Breast epithelium (tissue), 4 donors: Measurements from ENCODE around the gene BMP2K. TPM values are rescaled to one million over a fixed set of nuclear protein-coding genes. Genes with fewer than 3 reads are reported as not detected.
"Not testable (repeated sequence)": the region's sequence is repeated elsewhere in the genome, so short reads cannot be mapped to it uniquely, and the experiment has no call there.

Experiments used
- DNase-seq, 2 donors: peaks; one replicate each; pipeline ENCODE4 v3.0.0-alpha.2; 2019; ENCODE audit warnings: low spot score in 2 of 2
- H3K27ac ChIP-seq, 2 donors: fragments of 200-600 bp; sonication (generic) in 1 of 2; one replicate each; pipeline ENCODE4 v1.5.1; 2016 to 2019; ENCODE audit warnings: mild to moderate bottlenecking in 1 of 2
- H3K27me3 ChIP-seq, 2 donors: fragments of 200-600 bp; sonication (generic) in 1 of 2; one replicate each; pipeline versions ENCODE4 v1.5.1 to v1.6.0; 2017 to 2019; ENCODE audit warnings: control low read depth in 1 of 2, mild to moderate bottlenecking in 1 of 2
- H3K36me3 ChIP-seq: fragments of 200-600 bp; one replicate; pipeline ENCODE4 v1.5.1; 2019
- H3K4me1 ChIP-seq, 2 donors: fragments of 200-600 bp; sonication (generic); one replicate each; pipeline ENCODE4 v1.5.1; 2016 to 2019; ENCODE audit warnings: control low read depth in 1 of 2
- H3K4me3 ChIP-seq, 3 donors: fragments of 200-600 bp; sonication (generic); 1 replicate in 2 of 3; 2 replicates in 1 of 3; pipeline ENCODE4 v1.5.1; 2016 to 2019; ENCODE audit warnings: mild to moderate bottlenecking in 3 of 3, moderate library complexity in 2 of 3
- H3K9me3 ChIP-seq, 2 donors: fragments of 200-600 bp; sonication (generic) in 1 of 2; one replicate each; pipeline ENCODE4 v1.5.1; 2016 to 2019; ENCODE audit warnings: control low read depth in 1 of 2
- CTCF ChIP-seq, 3 donors: fragments of 450-650 bp; IDR thresholded peaks; one replicate each; pipeline ENCODE4 v1.5.1; 2016 to 2017; ENCODE audit warnings: antibody characterized with exemption in 3 of 3, mild to moderate bottlenecking in 3 of 3, moderate library complexity in 3 of 3
- POLR2A ChIP-seq: fragments of 450-650 bp; IDR thresholded peaks from one replicate; pipeline ENCODE4 v1.6.1; 2016; ENCODE audit warnings: antibody characterized with exemption, mild to moderate bottlenecking, moderate library complexity
- POLR2AphosphoS5 ChIP-seq, 3 donors: sonication (generic); formaldehyde crosslinking; IDR thresholded peaks; one replicate each; pipeline ENCODE4 v1.6.1; 2017; ENCODE audit warnings: antibody characterized with exemption in 3 of 3
- intact Hi-C: fragments of 100-400 bp; cut with DNase I; formaldehyde crosslinking; loops from one replicate; pipeline ENCODE4 v1.15.1; 2023; ENCODE audit warnings: low total_unique reads
- total RNA-seq, 3 donors: library from RNA; depleted of rRNA; stranded (reverse); fragments of >200 nt; gene quantifications; one replicate each; pipeline ENCODE4 v1.1.0, GENCODE V29; 2016

BMP2K gene
- total RNA-seq, 3 donors from 2014 or later, result 42.3 to 134 (median 42.4) TPM

GRCh38 chr4:78863254-78863869 is 87.2 kb downstream of the BMP2K start:
- Histone ChIP-seq H3K27ac (no peak overlapping the region), H3K4me3 (no peak overlapping the region), H3K9me3 (no peaks in the 10 kb centered on the region), H3K36me3 (no peaks in the 10 kb centered on the region), H3K27me3 (no peaks in the 10 kb centered on the region), H3K4me1 (no peaks in the 10 kb centered on the region)
- intact Hi-C loops, result no loop called here
- TF ChIP-seq CTCF (IDR thresholded peaks at IDR 0.05) (no peak), POLR2A (no peak), POLR2AphosphoS5 (IDR thresholded peaks at IDR 0.05) (no peak)
- no peak for DNase-seq

GRCh38 chr4:78863991-78864390 is 87.8 kb downstream of the BMP2K start:
- Histone ChIP-seq H3K27ac (no peak overlapping the region), H3K27me3 (no peaks in the 10 kb centered on the region), H3K4me3 (no peak overlapping the region), H3K4me1 (no peaks in the 10 kb centered on the region), H3K36me3 (no peaks in the 10 kb centered on the region), H3K9me3 (no peaks in the 10 kb centered on the region)
- TF ChIP-seq CTCF (IDR thresholded peaks at IDR 0.05), result no peak
- TF ChIP-seq POLR2A, result no peak
- no peak for TF ChIP-seq POLR2AphosphoS5 (IDR thresholded peaks at IDR 0.05)
- no peak for DNase-seq
- intact Hi-C loops, result no loop called here

- Histone ChIP-seq H3K27me3 (no peaks in the 10 kb centered on the region), H3K9me3 (no peaks in the 10 kb centered on the region), H3K27ac (no peak overlapping the region), H3K4me1 (no peaks in the 10 kb centered on the region), H3K4me3 (no peak overlapping the region), H3K36me3 (no peaks in the 10 kb centered on the region)
- intact Hi-C loops, result no loop called here
- TF ChIP-seq POLR2A, result no peak
- TF ChIP-seq CTCF (IDR thresholded peaks at IDR 0.05), result peak; percentile 61 to 85 (median 72)
- no peak for TF ChIP-seq POLR2AphosphoS5 (IDR thresholded peaks at IDR 0.05)
- no peak for DNase-seq
These were observed 88.4 kb downstream of the BMP2K start for GRCh38 chr4:78864405-78865024.

- H3K36me3 ChIP-seq, result no peaks in the 10 kb centered on the region
- no peaks in the 10 kb centered on the region for H3K9me3 ChIP-seq
- no peaks in the 10 kb centered on the region for H3K4me1 ChIP-seq
- TF ChIP-seq POLR2AphosphoS5 (IDR thresholded peaks at IDR 0.05), result no peak
- TF ChIP-seq CTCF (IDR thresholded peaks at IDR 0.05), result no peak
- TF ChIP-seq POLR2A, result no peak
- H3K27me3 ChIP-seq, result no peaks in the 10 kb centered on the region
- no peak overlapping the region for H3K27ac ChIP-seq
- intact Hi-C loops, result no loop called here
- no peak for DNase-seq
- H3K4me3 ChIP-seq, result no peak overlapping the region
These were observed 89.3 kb downstream of the BMP2K start for GRCh38 chr4:78865451-78865850.

GRCh38 chr4:78868712-78869111 is 92.6 kb downstream of the BMP2K start:
- DNase-seq, H3K27ac ChIP-seq, H3K27me3 ChIP-seq, H3K9me3 ChIP-seq, H3K4me1 ChIP-seq, intact Hi-C loops, H3K4me3 ChIP-seq: not testable (repeated sequence)
- peaks cover 15% of the 10 kb centered on the region for H3K36me3 ChIP-seq
